ENCODE measurements around the gene TJP3.

- no peak for TF ChIP-seq POLR2A (IDR thresholded peaks at IDR 0.05; ENCODE audit: low read depth)
- TF ChIP-seq EP300 (IDR thresholded peaks at IDR 0.05): no peak
- TF ChIP-seq, protein P1, sequence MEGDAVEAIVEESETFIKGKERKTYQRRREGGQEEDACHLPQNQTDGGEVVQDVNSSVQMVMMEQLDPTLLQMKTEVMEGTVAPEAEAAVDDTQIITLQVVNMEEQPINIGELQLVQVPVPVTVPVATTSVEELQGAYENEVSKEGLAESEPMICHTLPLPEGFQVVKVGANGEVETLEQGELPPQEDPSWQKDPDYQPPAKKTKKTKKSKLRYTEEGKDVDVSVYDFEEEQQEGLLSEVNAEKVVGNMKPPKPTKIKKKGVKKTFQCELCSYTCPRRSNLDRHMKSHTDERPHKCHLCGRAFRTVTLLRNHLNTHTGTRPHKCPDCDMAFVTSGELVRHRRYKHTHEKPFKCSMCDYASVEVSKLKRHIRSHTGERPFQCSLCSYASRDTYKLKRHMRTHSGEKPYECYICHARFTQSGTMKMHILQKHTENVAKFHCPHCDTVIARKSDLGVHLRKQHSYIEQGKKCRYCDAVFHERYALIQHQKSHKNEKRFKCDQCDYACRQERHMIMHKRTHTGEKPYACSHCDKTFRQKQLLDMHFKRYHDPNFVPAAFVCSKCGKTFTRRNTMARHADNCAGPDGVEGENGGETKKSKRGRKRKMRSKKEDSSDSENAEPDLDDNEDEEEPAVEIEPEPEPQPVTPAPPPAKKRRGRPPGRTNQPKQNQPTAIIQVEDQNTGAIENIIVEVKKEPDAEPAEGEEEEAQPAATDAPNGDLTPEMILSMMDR (IDR thresholded peaks at IDR 0.05): no peak
Measured at GRCh38 chr19:3743486-3743885, 35.3 kb downstream of the TJP3 start.

Data from esophagus muscularis mucosa (tissue), 4 donors.